HEK293T (cell line): Measurements from ENCODE around the gene DNAH7.

Experiments
- CTCF ChIA-PET: fragments of 350-600 bp; formaldehyde crosslinking; extraction: SDS; loops from one replicate; lab custom pipeline; 2021; ENCODE audit warnings: antibody characterized with exemption, inconsistent platforms; lab: Yijun Ruan, JAX
- POLR2A ChIA-PET: fragments of 350-600 bp; formaldehyde crosslinking; extraction: SDS; loops from one replicate; lab custom pipeline; 2020; ENCODE audit warnings: antibody characterized with exemption, inconsistent platforms; lab: Yijun Ruan, JAX
- DNase-seq: peaks from one replicate; pipeline ENCODE4 v3.0.0; 2012; ENCODE audit warnings: mixed read lengths; ENCODE audit errors: extremely low spot score
- ARNT ChIP-seq: fragments of 450-650 bp; IDR thresholded peaks from 2 replicates; pipeline ENCODE4 v1.6.1; 2017; ENCODE audit warnings: mild to moderate bottlenecking
- BHLHE40 ChIP-seq: fragments of 450-650 bp; IDR thresholded peaks from 2 replicates; pipeline ENCODE4 v1.6.1; 2016; ENCODE audit warnings: mild to moderate bottlenecking, moderate library complexity, borderline replicate concordance
- CTBP1 ChIP-seq: fragments of 450-650 bp; IDR thresholded peaks from 2 replicates; pipeline ENCODE4 v1.6.1; 2016; ENCODE audit warnings: borderline replicate concordance
- ELF4 ChIP-seq: fragments of 450-650 bp; IDR thresholded peaks from 2 replicates; pipeline ENCODE4 v1.6.1; 2017; ENCODE audit warnings: antibody characterized with exemption
- FOXA1 ChIP-seq: fragments of 450-650 bp; IDR thresholded peaks from 2 replicates; pipeline ENCODE4 v1.6.1; 2016; ENCODE audit warnings: mild to moderate bottlenecking
- FOXK2 ChIP-seq: fragments of 450-650 bp; IDR thresholded peaks from 2 replicates; pipeline ENCODE4 v1.6.1; 2016; ENCODE audit warnings: mild to moderate bottlenecking
- FOXM1 ChIP-seq: fragments of 450-650 bp; IDR thresholded peaks from 2 replicates; pipeline ENCODE4 v1.6.1; 2017; ENCODE audit warnings: mild to moderate bottlenecking, borderline replicate concordance
- HDGF ChIP-seq: fragments of 450-650 bp; IDR thresholded peaks from 2 replicates; pipeline ENCODE4 v1.6.1; 2017; ENCODE audit warnings: antibody characterized with exemption, borderline replicate concordance
- L3MBTL2 ChIP-seq: fragments of 450-650 bp; conservative IDR thresholded peaks from 2 replicates; pipeline ENCODE4 v1.6.1; 2016; ENCODE audit warnings: mild to moderate bottlenecking
- LEF1 ChIP-seq: fragments of 450-650 bp; IDR thresholded peaks from 2 replicates; pipeline ENCODE4 v1.6.1; 2017; ENCODE audit warnings: mild to moderate bottlenecking, borderline replicate concordance
- NFRKB ChIP-seq: fragments of 450-650 bp; IDR thresholded peaks from 2 replicates; pipeline ENCODE4 v1.6.1; 2016; ENCODE audit warnings: mild to moderate bottlenecking, moderate library complexity
- SP1 ChIP-seq: fragments of 450-650 bp; IDR thresholded peaks from 2 replicates; pipeline ENCODE4 v1.6.1; 2017
- SUZ12 ChIP-seq: fragments of 450-650 bp; IDR thresholded peaks from 2 replicates; pipeline ENCODE4 v1.6.1; 2016; ENCODE audit warnings: mild to moderate bottlenecking
- TARDBP ChIP-seq: fragments of 450-650 bp; IDR thresholded peaks from 2 replicates; pipeline ENCODE4 v1.6.1; 2016
- ZNF384 ChIP-seq: fragments of 450-650 bp; IDR thresholded peaks from 2 replicates; pipeline ENCODE4 v1.6.1; 2016
- TF ChIP-seq, protein P1 (sequence below): fragments of 450-650 bp; IDR thresholded peaks from 2 replicates; pipeline ENCODE4 v1.6.1; 2016

Gene DNAH7

GRCh38 chr2:195734395-195734794 lies 334.2 kb downstream of the DNAH7 start:
- CTCF ChIA-PET: no interaction called here
- TF ChIP-seq FOXA1: no peak
- no peak for TF ChIP-seq ELF4
- no peak for TF ChIP-seq SUZ12
- TF ChIP-seq FOXM1: no peak
- no peak for TF ChIP-seq SP1
- no peak for TF ChIP-seq TARDBP
- POLR2A ChIA-PET: no interaction called here
- no peak for DNase-seq

DNA sequence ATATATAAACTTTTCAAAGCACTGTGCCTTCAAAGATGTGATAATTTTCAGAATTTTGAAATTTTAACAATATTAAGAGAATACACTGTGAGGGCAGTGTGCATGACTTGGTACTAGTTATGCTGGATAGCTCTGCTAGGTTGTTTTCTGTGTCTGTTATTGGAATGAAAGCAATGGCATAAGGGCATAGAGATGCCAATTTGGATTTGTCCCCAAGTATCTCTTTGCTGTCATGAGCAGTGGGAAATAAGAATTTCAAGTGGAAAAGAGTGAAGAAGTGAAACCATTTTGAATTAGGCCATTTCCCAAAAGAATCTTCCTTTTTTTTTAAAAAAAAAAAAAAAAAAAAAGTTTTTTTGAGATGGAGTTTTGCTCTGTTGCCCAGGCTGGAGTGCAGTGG lies 334.8 kb downstream of the DNAH7 start:
- POLR2A ChIA-PET: no interaction called here
- no peak for TF ChIP-seq SUZ12
- CTCF ChIA-PET: no interaction called here
- DNase-seq: no peak

GRCh38 chr2:195732574-195732973 lies 336.1 kb downstream of the DNAH7 start:
- TF ChIP-seq BHLHE40 (no peak), LEF1 (no peak), ELF4 (no peak), FOXM1 (no peak), L3MBTL2 (no peak), ZNF384 (no peak), FOXA1 (no peak), HDGF (no peak), FOXK2 (no peak)
- DNase-seq: no peak
- POLR2A ChIA-PET: no interaction called here
- CTCF ChIA-PET: no interaction called here

DNA sequence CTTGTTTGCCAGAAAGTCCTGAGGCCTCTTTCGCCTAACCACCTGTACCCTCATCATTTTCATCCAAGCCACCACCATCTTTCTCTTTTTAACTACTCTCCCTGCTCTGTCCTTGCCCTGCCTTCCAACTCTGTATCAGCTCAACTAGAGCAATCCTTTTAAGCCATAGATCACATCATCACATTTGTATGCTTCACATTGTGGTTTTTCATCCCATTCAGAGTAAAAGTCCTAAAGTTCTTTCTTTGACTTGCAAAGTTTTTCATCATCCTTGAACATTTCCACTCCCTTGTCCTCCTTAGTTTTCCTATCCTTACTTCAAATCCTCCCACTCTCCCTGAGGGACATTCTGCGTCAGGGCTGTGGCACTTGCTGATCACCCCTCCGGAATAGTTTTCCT lies 337.7 kb downstream of the DNAH7 start:
- DNase-seq: no peak
- ChIA-PET CTCF (no interaction called here), POLR2A (no interaction called here)
- TF ChIP-seq ELF4 (no peak), FOXA1 (no peak), TARDBP (no peak)

GRCh38 chr2:195727106-195727505 lies 341.5 kb downstream of the DNAH7 start:
- ChIA-PET CTCF (no interaction called here), POLR2A (no interaction called here)
- no peak for DNase-seq
- no peak for TF ChIP-seq FOXK2
- TF ChIP-seq, protein P1, sequence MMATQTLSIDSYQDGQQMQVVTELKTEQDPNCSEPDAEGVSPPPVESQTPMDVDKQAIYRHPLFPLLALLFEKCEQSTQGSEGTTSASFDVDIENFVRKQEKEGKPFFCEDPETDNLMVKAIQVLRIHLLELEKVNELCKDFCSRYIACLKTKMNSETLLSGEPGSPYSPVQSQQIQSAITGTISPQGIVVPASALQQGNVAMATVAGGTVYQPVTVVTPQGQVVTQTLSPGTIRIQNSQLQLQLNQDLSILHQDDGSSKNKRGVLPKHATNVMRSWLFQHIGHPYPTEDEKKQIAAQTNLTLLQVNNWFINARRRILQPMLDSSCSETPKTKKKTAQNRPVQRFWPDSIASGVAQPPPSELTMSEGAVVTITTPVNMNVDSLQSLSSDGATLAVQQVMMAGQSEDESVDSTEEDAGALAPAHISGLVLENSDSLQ: no peak
- TF ChIP-seq FOXM1: no peak
- TF ChIP-seq LEF1: no peak
- TF ChIP-seq TARDBP: no peak

DNA sequence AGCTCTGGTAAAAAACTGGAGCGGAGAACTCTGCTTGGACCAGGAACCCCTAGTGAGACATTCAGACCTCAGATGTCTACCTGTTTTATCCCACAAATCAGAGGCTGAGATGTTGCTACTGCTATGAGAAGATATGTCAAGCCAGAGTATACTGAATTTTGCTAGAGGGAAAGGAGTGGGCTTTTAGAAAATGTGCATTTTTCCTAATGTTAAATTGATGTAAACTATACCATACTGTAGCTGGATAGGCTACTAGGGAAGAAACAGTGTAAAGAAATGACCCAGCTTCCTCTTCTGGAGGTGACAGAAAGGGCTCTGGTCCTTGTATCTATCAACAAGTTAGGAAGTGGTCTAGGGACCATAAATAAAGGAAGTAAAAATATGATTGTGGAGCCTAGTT lies 346.6 kb downstream of the DNAH7 start:
- ChIA-PET CTCF (no interaction called here), POLR2A (no interaction called here)
- TF ChIP-seq BHLHE40 (no peak), FOXA1 (no peak), CTBP1 (no peak), FOXM1 (no peak), HDGF (no peak)
- TF ChIP-seq, protein P1: no peak
- DNase-seq: no peak

GRCh38 chr2:195721042-195721441 lies 347.6 kb downstream of the DNAH7 start:
- CTCF ChIA-PET: no interaction called here
- TF ChIP-seq FOXA1: no peak
- TF ChIP-seq TARDBP: no peak
- no peak for TF ChIP-seq ARNT
- TF ChIP-seq CTBP1: no peak
- no peak for TF ChIP-seq NFRKB
- TF ChIP-seq, protein P1: no peak
- no peak for TF ChIP-seq FOXM1
- no peak for TF ChIP-seq HDGF
- no peak for TF ChIP-seq LEF1
- TF ChIP-seq ZNF384: no peak
- no peak for TF ChIP-seq SP1
- POLR2A ChIA-PET: no interaction called here
- no peak for DNase-seq

DNA sequence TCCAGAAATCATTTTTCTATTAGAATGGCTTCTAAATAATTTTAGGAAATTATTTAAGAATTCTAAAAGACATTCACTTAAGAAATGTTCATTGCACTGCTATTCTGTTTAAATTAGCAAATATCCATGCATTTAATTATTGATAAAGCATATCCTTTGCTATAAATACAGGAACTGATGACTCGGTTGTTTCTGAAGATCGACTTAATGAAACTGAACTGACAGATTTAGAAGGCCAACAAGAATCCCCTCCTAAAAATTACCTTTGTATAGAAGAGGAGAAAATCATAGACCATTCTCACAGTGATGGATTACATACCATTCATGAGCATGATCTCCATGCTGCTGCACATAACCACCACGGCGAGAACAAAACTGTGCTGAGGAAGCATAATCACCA lies 352.2 kb downstream of the DNAH7 start:
- ChIA-PET POLR2A (no interaction called here), CTCF (no interaction called here)
- TF ChIP-seq HDGF (no peak), TARDBP (no peak), L3MBTL2 (no peak), SUZ12 (no peak), LEF1 (no peak), NFRKB (no peak), BHLHE40 (no peak), CTBP1 (no peak), FOXM1 (no peak), ZNF384 (no peak), ELF4 (no peak), FOXK2 (no peak), ARNT (no peak), FOXA1 (no peak), SP1 (no peak)
- TF ChIP-seq, protein P1: no peak
- DNase-seq: no peak
